Right renal pelvis (tissue), 4 donors: ENCODE data around the gene QPRT. TPM values are rescaled to one million over a fixed set of nuclear protein-coding genes. Genes with fewer than 3 reads are reported as not detected.
A peak's percentile ranks its signal among the peaks of the same experiment; 100 is the strongest.
"Not testable (repeated sequence)": the region's sequence is repeated elsewhere in the genome, so short reads cannot be mapped to it uniquely, and the experiment has no call there.

Experiments
- DNase-seq, 4 donors: peaks; one replicate each; pipeline ENCODE4 v3.0.0-alpha.2; 2013; ENCODE audit warnings: low read depth in 4 of 4, low spot score in 3 of 4, missing footprints in 1 of 4
- polyA plus RNA-seq, 4 donors: library from polyadenylated mRNA; unstranded; fragments of 120-200 nt; gene quantifications; one replicate each; pipeline ENCODE4 v1.2.1, GENCODE V29; 2013; ENCODE audit not compliant: insufficient read length in 4 of 4

QPRT gene
- polyA plus RNA-seq, 4 donors = 141 to 195 (median 149) TPM

GRCh38 chr16:29710227-29711219, 31.5 kb downstream of the QPRT start:
- peak in 3 of 4 donors; percentile 31 to 50 (median 48) for DNase-seq

- DNase-seq = no peak
Observed at GRCh38 chr16:29712809-29713208, 33.8 kb downstream of the QPRT start.

- no peak for DNase-seq
Observed at GRCh38 chr16:29714396-29714795, 35.4 kb downstream of the QPRT start.

- no peak for DNase-seq
Observed at GRCh38 chr16:29714972-29715371, 36.0 kb downstream of the QPRT start.

- DNase-seq = no peak
Observed at GRCh38 chr16:29717113-29717512, 38.1 kb downstream of the QPRT start.

- no peak for DNase-seq
Observed at GRCh38 chr16:29719063-29719462, 40.1 kb downstream of the QPRT start.

- no peak for DNase-seq
Observed at GRCh38 chr16:29720703-29721102, 41.7 kb downstream of the QPRT start.

- DNase-seq = peak; percentile 52 to 63 (median 56)
Observed at GRCh38 chr16:29721167-29721879, 42.3 kb downstream of the QPRT start.

- DNase-seq = no peak
Observed at GRCh38 chr16:29726845-29727377, 47.9 kb downstream of the QPRT start.

GRCh38 chr16:29727452-29727851, 48.5 kb downstream of the QPRT start:
- DNase-seq = no peak

GRCh38 chr16:29729116-29729521, 50.1 kb downstream of the QPRT start:
- DNase-seq = peak in 1 of 4 donors; percentile 20

GRCh38 chr16:29730649-29731048, 51.7 kb downstream of the QPRT start:
- no peak for DNase-seq

- not testable (repeated sequence) for DNase-seq
Observed at GRCh38 chr16:29731768-29732601, 53.0 kb downstream of the QPRT start.

GRCh38 chr16:29734786-29735185, 55.8 kb downstream of the QPRT start:
- no peak for DNase-seq

GRCh38 chr16:29736112-29736511, 57.1 kb downstream of the QPRT start:
- no peak for DNase-seq

- no peak for DNase-seq
Observed at GRCh38 chr16:29736764-29737163, 57.8 kb downstream of the QPRT start.

GRCh38 chr16:29737713-29738112, 58.7 kb downstream of the QPRT start:
- DNase-seq = no peak

- DNase-seq = no peak
Observed at GRCh38 chr16:29738514-29738913, 59.5 kb downstream of the QPRT start.

GRCh38 chr16:29739927-29740629, 61.1 kb downstream of the QPRT start:
- DNase-seq = not testable (repeated sequence)

- not testable (repeated sequence) for DNase-seq
Observed at GRCh38 chr16:29740630-29741015, 61.6 kb downstream of the QPRT start.
